T-helper 1 cell (primary cell): Measurements from ENCODE around the gene AEBP2.

Experiments
- DNase-seq, 5 donors: peaks; one replicate each; pipeline ENCODE4 v3.0.0-alpha.2; 2012 to 2020

Gene AEBP2

DNA sequence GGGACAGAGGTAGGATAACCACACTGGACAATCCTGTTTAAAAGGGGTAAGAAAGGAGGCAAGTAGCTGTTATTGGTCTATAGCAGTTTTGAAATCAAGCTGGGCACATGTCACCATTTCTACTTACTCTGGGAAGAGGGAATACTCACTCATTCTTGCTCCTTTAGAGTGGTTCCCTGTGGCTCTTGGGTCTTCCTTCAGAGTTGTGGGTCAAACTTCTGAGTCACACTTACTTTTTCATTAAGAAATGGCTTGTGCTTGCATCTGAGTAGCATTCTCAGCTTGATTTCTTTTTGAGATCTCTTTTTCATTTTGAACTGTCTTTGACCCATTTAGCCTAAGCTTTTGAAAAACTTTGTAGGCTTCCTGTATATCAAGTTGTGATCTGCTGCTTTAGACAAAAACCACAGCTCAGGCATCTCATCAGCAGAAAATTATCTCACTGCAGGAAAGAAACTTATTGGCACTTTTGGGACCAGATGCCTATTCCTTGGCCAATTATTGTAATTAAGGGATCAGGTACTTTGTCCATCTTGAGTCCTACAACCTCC, 122.2 kb downstream of the AEBP2 start:
- no peak for DNase-seq
